HCT116 (cell line): Measurements from ENCODE around the gene ARHGAP35. TPM values are rescaled to one million over a fixed set of nuclear protein-coding genes. Genes with fewer than 3 reads are reported as not detected.
"Not testable (repeated sequence)": the region's sequence is repeated elsewhere in the genome, so short reads cannot be mapped to it uniquely, and the experiment has no call there.

Experiments
- ATAC-seq: fragments of 200-7000 bp; cut with Tn5 transposase; 2 replicates; pipeline ENCODE4 v1.9.1; 2020; ENCODE audit warnings: mild to moderate bottlenecking, moderate library complexity
- BruUV-seq: library from RNA; stranded (reverse); fragments of 400-500 nt; replicated peaks from 2 replicates; lab custom pipeline; 2021; lab: Mats Ljungman, UMichigan
- CTCF ChIA-PET: fragments of 300-600 bp; sonication (Branson Sonifier 250); formaldehyde crosslinking; loops from one replicate; lab custom pipeline; 2021; ENCODE audit warnings: antibody characterized with exemption; lab: Charles Lee
- POLR2A ChIA-PET: fragments of 300-600, 350-600 bp; sonication (Branson Sonifier 250); formaldehyde crosslinking; loops from one replicate; lab custom pipeline; 2021; ENCODE audit warnings: antibody characterized with exemption; lab: Charles Lee
- RAD21 ChIA-PET, 2 experiments: fragments of 300-600 bp; sonication (Branson Sonifier 250); formaldehyde crosslinking; loops; one replicate each; lab custom pipeline; 2023; ENCODE audit warnings: low total read pairs in 2 of 2; ENCODE audit not compliant: uncharacterized antibody in 2 of 2, unreplicated experiment in 2 of 2, low non-redundant PET in 1 of 2; lab: Charles Lee
- DNase-seq: peaks from one replicate; pipeline ENCODE4 v3.0.0-alpha.2; 2010; ENCODE audit warnings: low read depth, low spot score
- H2AFZ ChIP-seq: fragments of 200-600 bp; shearing (Covaris generic), sonication (generic); 2 replicates; pipeline ENCODE4 v1.6.1; 2017; ENCODE audit warnings: low read depth, mixed run types, mixed read lengths, antibody characterized with exemption, low read length; ENCODE audit not compliant: poor library complexity, severe bottlenecking
- H3K27ac ChIP-seq: 2 replicates; pipeline ENCODE4 v1.5.1; 2012; ENCODE audit warnings: low read depth, low read length
- H3K27me3 ChIP-seq: fragments of 200-600 bp; sonication (generic); 2 replicates; pipeline ENCODE4 v1.6.1; 2016; ENCODE audit warnings: mixed run types, low read length, mixed read lengths; ENCODE audit not compliant: insufficient read depth
- H3K36me3 ChIP-seq, 2 experiments: fragments of 200-500 bp in 1 of 2; fragments of 200-600 bp in 1 of 2; sonication (Bioruptor generic) in 1 of 2; sonication (generic) in 1 of 2; 2 replicates each; pipeline versions ENCODE4 v1.5.1 to v1.6.1; 2014 to 2016; ENCODE audit warnings: low read length in 2 of 2, inconsistent platforms in 1 of 2, mixed read lengths in 1 of 2, mixed run types in 1 of 2; ENCODE audit not compliant: insufficient read depth in 2 of 2, control insufficient read depth in 1 of 2
- H3K4me1 ChIP-seq, 2 experiments: fragments of 200-600 bp in 1 of 2; sonication (generic) in 1 of 2; 2 replicates each; pipeline versions ENCODE4 v1.5.1 to v1.6.1; 2012 to 2017; ENCODE audit warnings: low read length in 2 of 2, inconsistent platforms in 1 of 2, mild to moderate bottlenecking in 1 of 2, mixed read lengths in 1 of 2, mixed run types in 1 of 2, moderate library complexity in 1 of 2; ENCODE audit not compliant: insufficient read depth in 2 of 2, control insufficient read depth in 1 of 2
- H3K4me2 ChIP-seq: fragments of 200-600 bp; sonication (generic); 2 replicates; pipeline ENCODE4 v1.6.1; 2017; ENCODE audit warnings: mixed run types, low read length, mixed read lengths
- H3K4me3 ChIP-seq, 2 experiments: fragments of 200-600 bp in 1 of 2; sonication (generic) in 1 of 2; replicated peaks in 1 of 2; 2 replicates each; pipeline ENCODE4 v1.5.1; 2011 to 2016; ENCODE audit warnings: low read length in 2 of 2, control low read depth in 1 of 2, low read depth in 1 of 2, mild to moderate bottlenecking in 1 of 2, mixed read lengths in 1 of 2, mixed run types in 1 of 2
- H3K79me2 ChIP-seq: fragments of 200-600 bp; sonication (generic); 2 replicates; pipeline ENCODE4 v1.6.1; 2017; ENCODE audit warnings: mild to moderate bottlenecking, mixed run types, low read length, moderate library complexity, mixed read lengths; ENCODE audit not compliant: insufficient read depth
- H3K9ac ChIP-seq: fragments of 200-600 bp; sonication (generic); 2 replicates; pipeline ENCODE4 v1.6.1; 2016; ENCODE audit warnings: low read length, mixed read lengths
- H3K9me2 ChIP-seq: fragments of 200-600 bp; sonication (generic), shearing (Covaris generic); 2 replicates; pipeline ENCODE4 v1.6.1; 2017; ENCODE audit warnings: mixed run types, mild to moderate bottlenecking, moderate library complexity; ENCODE audit not compliant: insufficient read depth
- H3K9me3 ChIP-seq, 2 experiments: fragments of 200-500 bp in 1 of 2; fragments of 200-600 bp in 1 of 2; sonication (Bioruptor generic) in 1 of 2; sonication (generic) in 1 of 2; 2 replicates each; pipeline ENCODE4 v1.6.1; 2014 to 2017; ENCODE audit warnings: low read length in 2 of 2, mixed read lengths in 2 of 2, inconsistent platforms in 1 of 2, low read depth in 1 of 2, mild to moderate bottlenecking in 1 of 2, mixed run types in 1 of 2, moderate library complexity in 1 of 2; ENCODE audit not compliant: control insufficient read depth in 1 of 2, insufficient read depth in 1 of 2
- H4K20me1 ChIP-seq: fragments of 200-600 bp; sonication (generic), shearing (Covaris generic); 2 replicates; pipeline ENCODE4 v1.6.1; 2017; ENCODE audit warnings: mixed run types, mild to moderate bottlenecking, moderate library complexity; ENCODE audit not compliant: insufficient read depth
- CEBPB ChIP-seq: IDR thresholded peaks from 2 replicates; pipeline ENCODE4 v1.6.1; 2012; ENCODE audit warnings: low read depth
- EGR1 ChIP-seq: IDR thresholded peaks from 2 replicates; pipeline ENCODE4 v1.6.1; 2012; ENCODE audit warnings: low read depth
- EZH2 ChIP-seq: fragments of 200-600 bp; sonication (generic); IDR thresholded peaks from 2 replicates; pipeline ENCODE4 v1.6.1; 2017; ENCODE audit warnings: antibody characterized with exemption, mixed run types
- FOSL1 ChIP-seq: IDR thresholded peaks from 2 replicates; pipeline ENCODE4 v1.6.1; 2012; ENCODE audit warnings: low read depth
- RAD21 ChIP-seq: IDR thresholded peaks from 2 replicates; pipeline ENCODE4 v1.6.1; 2012; ENCODE audit warnings: low read depth, mild to moderate bottlenecking
- intact Hi-C: fragments of 100-400 bp; cut with micrococcal nuclease; formaldehyde crosslinking; loops from 2 replicates; pipeline ENCODE4 v1.10.0; 2022
- total RNA-seq: library from RNA; stranded (reverse); gene quantifications from one replicate; pipeline ENCODE4 v1.2.1, GENCODE V29; 2021; ENCODE audit not compliant: unreplicated experiment
- TF ChIP-seq, protein P1 (sequence below): IDR thresholded peaks from 2 replicates; pipeline ENCODE4 v1.6.1; 2012

The ARHGAP35 gene
- total RNA-seq, 1 experiment from 2014 or later, result 47.6 TPM

DNA sequence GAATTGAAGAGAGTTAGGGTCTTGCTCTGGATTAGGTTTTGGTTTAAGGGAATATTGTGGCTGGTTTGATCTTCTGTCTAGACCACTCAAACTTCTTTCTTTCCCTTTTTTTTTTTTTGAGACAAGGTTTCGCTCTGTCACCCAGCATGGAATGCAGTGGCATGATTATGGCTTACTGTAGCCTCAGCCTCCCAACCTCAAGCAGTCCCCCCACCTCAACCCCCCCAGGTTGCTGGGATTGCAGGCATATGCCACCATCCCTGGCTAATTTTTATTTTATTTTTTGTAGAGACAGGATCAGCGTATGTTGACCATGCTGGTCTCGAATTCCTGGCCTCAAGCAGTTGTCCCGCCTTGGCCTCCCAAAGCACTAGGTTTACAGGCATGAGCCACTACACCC is 21.2 kb downstream of the ARHGAP35 start (continued):
- no peak for TF ChIP-seq RAD21

DNA sequence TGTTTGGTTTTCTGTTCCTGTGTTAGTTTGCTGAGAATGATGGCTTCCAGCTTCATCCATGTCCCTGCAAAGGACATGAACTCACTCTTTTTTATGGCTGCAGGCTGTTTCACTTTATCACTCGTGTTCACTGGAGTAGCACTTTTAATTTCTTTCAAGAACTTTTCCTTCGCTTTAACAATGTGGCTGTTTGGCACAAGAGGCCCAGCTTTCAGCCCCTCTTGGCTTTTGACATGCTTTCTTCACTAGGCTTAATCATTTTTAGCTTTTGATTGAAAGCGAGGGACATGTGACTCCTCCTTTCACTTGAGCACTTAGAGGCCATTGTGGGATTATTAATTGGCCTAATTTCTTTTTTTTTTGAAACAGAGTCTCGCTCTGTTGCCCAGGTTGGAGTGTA is 22.0 kb downstream of the ARHGAP35 start:
- H4K20me1 ChIP-seq, RAD21 ChIA-PET: not testable (repeated sequence)

DNA sequence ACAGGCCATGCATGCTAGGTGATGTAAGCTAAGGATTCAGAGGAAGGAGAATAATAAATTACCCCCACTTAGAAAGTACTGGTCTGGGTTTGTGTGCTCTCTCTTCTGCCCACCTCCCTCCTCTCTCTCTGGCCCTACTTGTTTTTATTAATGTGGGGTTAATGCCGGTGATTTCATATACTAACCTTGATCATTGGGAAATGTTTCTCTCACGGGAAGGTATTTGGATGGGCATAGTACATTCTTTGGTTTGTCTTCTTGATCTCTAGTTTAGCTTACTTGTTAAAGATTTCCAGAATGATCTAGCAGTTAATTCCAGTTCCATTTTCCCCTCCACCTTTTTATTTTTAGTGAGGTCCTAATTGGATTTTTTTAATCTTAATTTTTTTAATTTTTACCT is 24.6 kb downstream of the ARHGAP35 start:
- no peaks in the 10 kb centered on the region for H3K36me3 ChIP-seq
- no peaks in the 10 kb centered on the region for H3K9me3 ChIP-seq
- POLR2A ChIA-PET, result no interaction called here
- H3K4me3 ChIP-seq, result no peak overlapping the region
- no peak overlapping the region for H2AFZ ChIP-seq
- no peak overlapping the region for H3K27ac ChIP-seq
- intact Hi-C loops, result no loop called here
- CTCF ChIA-PET, result no interaction called here
- TF ChIP-seq, protein P1, sequence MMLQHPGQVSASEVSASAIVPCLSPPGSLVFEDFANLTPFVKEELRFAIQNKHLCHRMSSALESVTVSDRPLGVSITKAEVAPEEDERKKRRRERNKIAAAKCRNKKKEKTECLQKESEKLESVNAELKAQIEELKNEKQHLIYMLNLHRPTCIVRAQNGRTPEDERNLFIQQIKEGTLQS, result no peak
- TF ChIP-seq EZH2, result no peak
- TF ChIP-seq CEBPB, result no peak
- TF ChIP-seq FOSL1, result no peak
- TF ChIP-seq EGR1, result no peak
- no peak for DNase-seq
- ATAC-seq, result no peak
- no peak overlapping the region for H3K9ac ChIP-seq
- H3K4me2 ChIP-seq, result no peak overlapping the region
- peaks cover 69% of the 10 kb centered on the region for H3K79me2 ChIP-seq
- RAD21 ChIA-PET, result no interaction called here
- BruUV-seq, result no TSS peak
- peaks cover 3% of the 10 kb centered on the region; the same call in 1 of the 2 replicates for H4K20me1 ChIP-seq
- no peaks in the 10 kb centered on the region for H3K27me3 ChIP-seq
- peaks cover 7 to 19% of the 10 kb centered on the region in 2 experiments for H3K4me1 ChIP-seq
- no peaks in the 10 kb centered on the region for H3K9me2 ChIP-seq

More for the DNA sequence above, 22.0 kb downstream of the ARHGAP35 start:
- CTCF ChIA-PET, H2AFZ ChIP-seq, H3K4me3 ChIP-seq, intact Hi-C loops, H3K9me3 ChIP-seq, H3K27me3 ChIP-seq, BruUV-seq, H3K4me2 ChIP-seq, POLR2A ChIA-PET, DNase-seq, H3K9ac ChIP-seq, ATAC-seq, H3K9me2 ChIP-seq, H3K36me3 ChIP-seq, H3K27ac ChIP-seq: not testable (repeated sequence)
- H3K4me1 ChIP-seq, result peaks cover 30 to 35% of the 10 kb centered on the region in 2 experiments
- peaks cover 72% of the 10 kb centered on the region for H3K79me2 ChIP-seq
